Adrenal gland (tissue), 12 donors: ENCODE data around the gene DCXR. TPM values are rescaled to one million over a fixed set of nuclear protein-coding genes. Genes with fewer than 3 reads are reported as not detected.

Source experiments
- DNase-seq, 7 donors: peaks; one replicate each; pipeline ENCODE4 v3.0.0-alpha.2; 2019 to 2020
- H3K27ac ChIP-seq, 5 donors: fragments of 200-600 bp; sonication (generic) in 4 of 5; 1 replicate in 3 of 5; 2 replicates in 2 of 5; pipeline versions ENCODE4 v1.5.1 to v1.8.0; 2016 to 2020; ENCODE audit warnings: mild to moderate bottlenecking in 1 of 5
- H3K27me3 ChIP-seq: fragments of 200-600 bp; 2 replicates; pipeline ENCODE4 v1.8.0; 2021
- H3K36me3 ChIP-seq, 2 donors: fragments of 200-600 bp; replicated peaks in 1 of 2; 1 replicate in 1 of 2; 2 replicates in 1 of 2; pipeline versions ENCODE4 v1.5.1 to v1.8.0; 2018 to 2022
- H3K4me1 ChIP-seq, 2 donors: fragments of 200-600 bp; replicated peaks in 1 of 2; 1 replicate in 1 of 2; 2 replicates in 1 of 2; pipeline versions ENCODE4 v1.5.1 to v1.8.0; 2018 to 2021
- H3K4me3 ChIP-seq, 4 donors: fragments of 200-600 bp; sonication (generic) in 3 of 4; one replicate each; pipeline ENCODE4 v1.5.1; 2016 to 2018
- H3K9me3 ChIP-seq, 3 donors: fragments of 200-600 bp; sonication (generic) in 1 of 3; replicated peaks in 1 of 3; 1 replicate in 2 of 3; 2 replicates in 1 of 3; pipeline versions ENCODE4 v1.5.1 to v1.8.0; 2016 to 2021
- POLR2A ChIP-seq, 2 donors: fragments of 450-650 bp; IDR thresholded peaks; one replicate each; pipeline ENCODE4 v1.6.1; 2017; ENCODE audit warnings: antibody characterized with exemption in 2 of 2, mild to moderate bottlenecking in 2 of 2, moderate library complexity in 1 of 2
- WGBS, 4 donors: extraction: QIAGEN DNeasy Blood & Tissue Kit in 2 of 4; methylation state at CpG; one replicate each; pipeline versions ENCODE4 v1.1.5 to v1.1.7; 2013 to 2017; 5-methylcytosine and 5-hydroxymethylcytosine counted together
- intact Hi-C, 2 donors: fragments of 100-400 bp; cut with DNase I; formaldehyde crosslinking; loops; one replicate each; pipeline versions ENCODE4 v1.14.1 to v1.15.0; 2022 to 2023
- polyA plus RNA-seq, 3 donors: library from polyadenylated mRNA; stranded (reverse); fragments of 200-250 nt in 2 of 3; fragments of 350-450 nt in 1 of 3; fragmentation: Illumina TruSeq in 1 of 3; extraction: RNeasy Lipid Tissue Mini Kit (QIAGEN cat#74804) in 1 of 3; gene quantifications; one replicate each; pipeline ENCODE4 v1.2.3, GENCODE V29; 2013 to 2014
- total RNA-seq, 9 donors: library from RNA; depleted of rRNA in 4 of 9; stranded (reverse); fragments of >200 nt in 4 of 9; fragments of 120-200 nt in 1 of 9; fragmentation: NEBNext Ultra II Directional in 1 of 9; extraction: Animal tissue kit (Norgen Biotek cat#: 25700) in 1 of 9; gene quantifications; one replicate each; pipeline versions ENCODE4 v1.1.0 to v1.2.4, GENCODE V29; 2013 to 2023
- TF ChIP-seq, protein P1 (sequence below), 6 experiments: fragments of 450-650 bp in 4 of 6; fragments of 200-600 bp in 2 of 6; sonication (generic) in 1 of 6; IDR thresholded peaks; 1 replicate in 5 of 6; 2 replicates in 1 of 6; pipeline versions ENCODE4 v1.5.1 to v1.8.0; 2016 to 2021; ENCODE audit warnings: antibody characterized with exemption in 6 of 6, mild to moderate bottlenecking in 2 of 6, moderate library complexity in 1 of 6
- donor health status: healthy with polysubstance abuse.
- donor health status: Bipolar disorder and iron deficiency.
- donor health status: DM: yes; HTN: yes; CAD: no.
- donor health status: DM: no; HTN: no; CAD: no.
- donor health status: DM: no; HTN: no; CAD: no.
- donor health status: DM: yes; HTN: yes; CAD: no.

DCXR gene
- total and polyA plus RNA-seq, 12 donors = 66.9 to 183 (median 104) TPM

DNA sequence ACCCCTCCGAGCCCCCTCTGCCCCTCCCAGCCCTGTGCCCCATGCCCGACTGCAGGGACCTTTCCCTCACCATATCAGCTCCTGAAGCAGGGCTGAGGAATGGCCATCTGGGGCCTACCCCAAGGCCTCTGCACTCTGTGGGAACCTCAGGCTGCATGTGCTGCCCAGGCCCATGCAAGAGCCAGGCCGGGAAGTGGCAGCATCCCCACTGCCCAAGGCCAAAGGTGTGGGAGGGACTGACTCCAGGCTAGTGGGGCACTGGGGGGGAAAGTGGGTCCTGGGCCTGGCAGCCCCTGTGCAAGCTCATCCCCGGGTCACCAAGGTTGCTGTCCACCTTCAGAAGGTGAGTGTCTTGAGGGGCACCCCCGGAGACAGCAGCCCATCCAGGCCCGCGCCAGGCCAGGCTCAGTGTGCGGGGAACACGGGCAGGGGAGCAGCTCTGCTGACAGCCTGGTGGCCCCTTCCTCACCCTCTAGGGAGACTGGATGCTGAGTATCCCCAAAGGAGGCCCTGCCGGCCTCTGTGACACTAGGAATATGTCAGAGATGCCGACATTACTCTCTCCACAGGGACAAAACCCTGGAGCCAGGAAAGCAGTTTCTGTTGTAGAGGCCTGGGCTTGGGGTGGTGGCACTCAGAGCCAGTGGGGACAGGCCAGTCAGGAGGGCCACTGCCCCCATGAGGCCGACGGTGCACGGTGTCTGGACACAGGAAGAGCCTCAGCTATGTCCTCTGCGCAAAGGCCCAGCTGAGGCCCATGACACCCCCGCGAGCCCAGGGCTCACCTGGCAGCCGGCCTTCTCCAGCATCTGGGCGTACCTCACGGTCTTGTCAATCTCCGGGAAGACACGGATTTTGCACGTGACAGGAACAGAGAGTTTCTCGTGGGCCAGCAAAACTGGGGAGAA, 24.8 kb upstream of the DCXR start:
- 71 to 86% (median 76%) methylated on average over 9 to 24 of the region's 24 CpGs for WGBS, 4 donors

DNA sequence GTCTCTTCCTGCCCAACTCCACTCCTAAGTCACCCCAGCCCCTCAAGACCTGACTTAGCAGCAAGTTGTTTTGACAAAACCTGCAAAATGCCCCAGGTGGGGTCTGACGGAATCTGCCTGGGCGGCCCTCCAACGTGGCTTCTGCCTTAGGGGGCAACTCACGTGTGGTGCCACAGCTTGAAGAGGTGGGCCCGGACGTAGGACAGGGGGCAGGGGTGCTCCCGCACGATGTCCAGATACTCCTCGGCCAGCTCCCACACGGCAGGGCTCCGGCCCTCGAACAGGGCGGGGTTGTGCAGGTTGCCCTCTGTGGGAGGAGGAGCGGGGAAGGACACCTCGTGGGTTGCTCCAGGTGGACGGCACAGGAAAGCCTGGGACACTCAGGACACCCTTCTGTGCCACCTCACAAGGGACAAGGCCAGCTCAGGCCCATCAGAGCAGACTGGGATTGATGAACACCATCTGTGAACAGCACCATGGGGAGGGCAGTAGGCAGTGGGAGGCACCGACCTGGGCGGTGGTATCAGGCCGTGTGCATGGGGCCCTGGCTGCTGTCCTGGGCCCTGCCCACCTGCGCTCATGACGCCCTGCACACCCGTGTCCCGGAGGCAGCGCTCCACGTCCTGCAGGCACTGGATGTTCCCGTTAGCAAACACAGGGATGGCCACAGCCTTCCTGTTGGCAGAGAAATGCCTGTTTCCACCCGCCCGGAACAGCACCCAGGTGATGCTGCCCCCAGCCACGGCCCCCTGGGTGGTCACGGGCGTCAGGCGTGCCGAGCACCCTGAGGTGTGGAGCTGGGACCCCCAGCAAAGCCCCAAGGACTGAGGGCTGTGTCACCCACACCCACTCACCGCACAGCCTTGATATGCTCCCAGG, 23.8 kb upstream of the DCXR start:
- no peak overlapping the region for H3K4me3 ChIP-seq
- intact Hi-C loops = no loop called here
- DNase-seq = no peak
- TF ChIP-seq, protein P1, sequence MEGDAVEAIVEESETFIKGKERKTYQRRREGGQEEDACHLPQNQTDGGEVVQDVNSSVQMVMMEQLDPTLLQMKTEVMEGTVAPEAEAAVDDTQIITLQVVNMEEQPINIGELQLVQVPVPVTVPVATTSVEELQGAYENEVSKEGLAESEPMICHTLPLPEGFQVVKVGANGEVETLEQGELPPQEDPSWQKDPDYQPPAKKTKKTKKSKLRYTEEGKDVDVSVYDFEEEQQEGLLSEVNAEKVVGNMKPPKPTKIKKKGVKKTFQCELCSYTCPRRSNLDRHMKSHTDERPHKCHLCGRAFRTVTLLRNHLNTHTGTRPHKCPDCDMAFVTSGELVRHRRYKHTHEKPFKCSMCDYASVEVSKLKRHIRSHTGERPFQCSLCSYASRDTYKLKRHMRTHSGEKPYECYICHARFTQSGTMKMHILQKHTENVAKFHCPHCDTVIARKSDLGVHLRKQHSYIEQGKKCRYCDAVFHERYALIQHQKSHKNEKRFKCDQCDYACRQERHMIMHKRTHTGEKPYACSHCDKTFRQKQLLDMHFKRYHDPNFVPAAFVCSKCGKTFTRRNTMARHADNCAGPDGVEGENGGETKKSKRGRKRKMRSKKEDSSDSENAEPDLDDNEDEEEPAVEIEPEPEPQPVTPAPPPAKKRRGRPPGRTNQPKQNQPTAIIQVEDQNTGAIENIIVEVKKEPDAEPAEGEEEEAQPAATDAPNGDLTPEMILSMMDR (IDR thresholded peaks at IDR 0.05) = no peak
- TF ChIP-seq POLR2A (IDR thresholded peaks at IDR 0.05) = no peak
- peaks cover 0 to 62% of the 10 kb centered on the region in 2 donors for H3K36me3 ChIP-seq
- no peaks in the 10 kb centered on the region for H3K27me3 ChIP-seq
- peaks cover 23 to 30% of the 10 kb centered on the region in 2 donors for H3K4me1 ChIP-seq
- WGBS, 4 donors = 88 to 89% (median 88%) methylated on average over 23 to 34 of the region's 34 CpGs; no CpG with 5 or more reads in 1 of the 4 donors
- H3K9me3 ChIP-seq = no peaks in the 10 kb centered on the region
- H3K27ac ChIP-seq = no peak overlapping the region

More for the DNA sequence above, 24.8 kb upstream of the DCXR start:
- Histone ChIP-seq H3K27ac (no peak overlapping the region), H3K4me3 (no peak overlapping the region), H3K4me1 (peaks cover 18 to 24% of the 10 kb centered on the region in 2 donors), H3K9me3 (no peaks in the 10 kb centered on the region), H3K27me3 (no peaks in the 10 kb centered on the region), H3K36me3 (peaks cover 0 to 51% of the 10 kb centered on the region in 2 donors)
- DNase-seq = no peak
- intact Hi-C loops = no loop called here
- no peak for TF ChIP-seq POLR2A (IDR thresholded peaks at IDR 0.05)
- TF ChIP-seq, protein P1 (IDR thresholded peaks at IDR 0.05) = no peak

DNA sequence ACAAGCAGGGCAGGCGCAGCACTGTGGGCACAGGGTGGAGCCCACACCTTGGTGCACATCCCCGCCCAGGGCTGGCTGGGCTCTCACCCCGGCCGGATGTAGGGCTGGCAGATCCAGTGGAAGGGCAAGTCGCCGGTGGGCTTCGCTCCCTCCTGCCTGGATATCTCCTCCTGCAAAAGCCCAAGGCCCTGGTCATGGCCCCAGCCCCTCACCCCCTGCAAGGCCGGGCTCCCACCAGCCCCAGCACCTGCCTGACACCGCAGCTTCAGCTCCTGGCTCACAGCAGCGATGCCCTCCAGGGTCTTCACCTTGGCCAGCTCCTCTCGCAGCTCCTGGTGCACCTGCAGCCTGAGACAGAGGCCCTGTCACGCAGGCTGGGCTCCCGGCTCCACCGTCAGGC, 23.1 kb upstream of the DCXR start:
- Histone ChIP-seq H3K9me3 (no peaks in the 10 kb centered on the region), H3K27ac (no peak overlapping the region), H3K4me1 (peaks cover 18 to 24% of the 10 kb centered on the region in 2 donors), H3K4me3 (no peak overlapping the region), H3K36me3 (peaks cover 0 to 69% of the 10 kb centered on the region in 2 donors), H3K27me3 (no peaks in the 10 kb centered on the region)
- DNase-seq = peak in 1 of 7 donors; percentile 4
- intact Hi-C loops = no loop called here
- 77 to 88% (median 86%) methylated on average over 7 to 14 of the region's 14 CpGs for WGBS, 4 donors
- TF ChIP-seq, protein P1 (IDR thresholded peaks at IDR 0.05) = no peak
- TF ChIP-seq POLR2A (IDR thresholded peaks at IDR 0.05) = no peak

DNA sequence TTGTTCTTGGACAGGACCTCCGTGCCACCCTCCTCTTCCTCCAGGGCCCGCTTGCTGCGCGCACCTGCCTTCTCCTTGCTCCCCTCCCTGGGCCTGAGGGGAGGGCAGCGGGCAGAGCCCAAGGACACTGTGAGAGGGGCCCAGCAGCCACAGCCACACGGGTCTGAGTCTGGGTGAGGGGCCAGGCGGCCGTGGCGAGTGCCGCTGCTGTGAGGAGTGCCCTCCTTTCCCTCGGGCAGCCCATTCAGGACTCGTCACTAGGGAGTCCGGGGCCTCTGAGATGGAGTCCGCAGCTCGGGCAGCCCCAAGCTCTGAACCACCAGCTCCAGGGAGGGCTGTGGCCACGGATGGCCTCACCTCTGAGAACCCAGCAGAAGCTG, 22.5 kb upstream of the DCXR start:
- DNase-seq = peak in 1 of 7 donors; percentile 3
- H3K27ac ChIP-seq = no peak overlapping the region
- TF ChIP-seq, protein P1 (IDR thresholded peaks at IDR 0.05) = no peak
- TF ChIP-seq POLR2A (IDR thresholded peaks at IDR 0.05) = no peak
- no peak overlapping the region for H3K4me3 ChIP-seq
- H3K27me3 ChIP-seq = no peaks in the 10 kb centered on the region
- H3K9me3 ChIP-seq = no peaks in the 10 kb centered on the region
- H3K36me3 ChIP-seq = peaks cover 0 to 75% of the 10 kb centered on the region in 2 donors
- WGBS, 4 donors = 79 to 88% (median 82%) methylated on average over 7 to 16 of the region's 16 CpGs
- peaks cover 17 to 23% of the 10 kb centered on the region in 2 donors for H3K4me1 ChIP-seq
- intact Hi-C loops = no loop called here
